ENCODE results near the gene SGK1.

- TF ChIP-seq GATA2 (IDR thresholded peaks at IDR 0.05; ENCODE audit: low read depth, low read length) (no peak), GATA3 (IDR thresholded peaks at IDR 0.05; ENCODE audit: low read depth, low read length) (no peak)
Observed at GRCh38 chr6:134363323-134364039, 45.6 kb upstream of the SGK1 start.

Measured in SH-SY5Y (cell line).